ENCODE results near the gene UQCRQ. TPM values are rescaled to one million over a fixed set of nuclear protein-coding genes. Genes with fewer than 3 reads are reported as not detected.

UQCRQ gene
- total and polyA plus RNA-seq, 2 donors (not counting 1 experiment from before 2014, with no cell fraction given), result 71.1 to 90.0 TPM

DNA sequence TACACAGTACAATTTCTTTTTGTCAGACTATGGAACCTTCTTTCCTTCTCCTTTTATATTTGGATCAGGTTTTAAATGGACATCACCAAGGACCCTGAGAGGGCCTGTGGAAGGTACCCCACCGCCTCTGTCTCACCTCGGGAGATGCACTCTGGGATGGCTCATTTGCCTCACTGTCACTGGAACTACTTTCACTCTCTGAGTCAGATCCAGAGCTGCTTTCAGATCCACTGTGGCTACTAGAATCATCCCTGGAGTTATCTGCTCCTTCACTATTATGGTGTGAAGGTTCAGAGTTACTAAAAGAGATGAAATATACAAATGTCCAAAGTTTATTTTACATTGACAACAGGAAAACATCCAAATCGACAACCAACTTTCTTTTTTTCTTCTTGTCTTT lies 31.7 kb downstream of the UQCRQ start:
- Histone ChIP-seq H3K9ac (ENCODE audit: low read length) (no peak overlapping the region), H3K4me3 (ENCODE audit: control extremely low read depth in 1 of 5, extremely low read depth in 1 of 5, insufficient read depth in 1 of 5, low read depth in 2 of 5, low read length in 4 of 5) (no peak overlapping the region), H3K27me3 (replicated peaks in 1 of 4; ENCODE audit: control extremely low read depth in 1 of 4, control insufficient read depth in 3 of 4, insufficient read depth in 4 of 4, low read length in 3 of 4) (no peaks in the 10 kb centered on the region), H3K4me1 (ENCODE audit: control insufficient read depth in 2 of 2, insufficient read depth in 2 of 2, low read length in 2 of 2) (no peaks in the 10 kb centered on the region), H4K20me1 (ENCODE audit: control insufficient read depth, insufficient read depth, low read length, poor library complexity, severe bottlenecking) (no peaks in the 10 kb centered on the region), H3K36me3 (replicated peaks in 1 of 2; ENCODE audit: control extremely low read depth in 1 of 2, control insufficient read depth in 1 of 2, extremely low read depth in 1 of 2, insufficient read depth in 2 of 2, low read length in 1 of 2) (peaks cover 9 to 66% of the 10 kb centered on the region in 2 experiments), H3K79me2 (ENCODE audit: control insufficient read depth, insufficient read depth, low read length) (peaks cover 3% of the 10 kb centered on the region), H2AFZ (ENCODE audit: insufficient read depth, low read depth, low read length, poor library complexity, severe bottlenecking) (no peak overlapping the region), H3K4me2 (replicated peaks; ENCODE audit: low read depth, low read length, poor library complexity, severe bottlenecking) (no peak overlapping the region), H3K27ac (ENCODE audit: low read length in 2 of 2) (no peak overlapping the region), H3K9me3 (ENCODE audit: control extremely low read depth in 1 of 3, control insufficient read depth in 2 of 3, insufficient read depth in 1 of 3, low read length in 2 of 3) (no peaks in the 10 kb centered on the region)
- Mint-ChIP-seq H3K9me3 (ENCODE audit: insufficient read depth) (no peaks in the 10 kb centered on the region), H3K4me1 (peaks cover 3% of the 10 kb centered on the region), H3K27ac (no peak overlapping the region), H3K27me3 (no peaks in the 10 kb centered on the region), H3K4me3 (no peak overlapping the region)
- DNase-seq, result no peak
- intact Hi-C loops (cut with micrococcal nuclease), result no loop called here
- POLR2A ChIA-PET, result no interaction called here
- TF ChIP-seq CTCF (IDR thresholded peaks at IDR 0.05) (no peak), EZH2 (IDR thresholded peaks at IDR 0.05; ENCODE audit: borderline replicate concordance, insufficient read depth, low read depth, low read length, poor library complexity, severe bottlenecking) (no peak)
- no peak for ATAC-seq (ENCODE audit: low read depth)
- 86% methylated on average over 2 of the region's 3 CpGs for WGBS (ENCODE audit: insufficient coverage)
- CTCF ChIA-PET, result interaction anchor here (0.6 to 0.7 kb wide), 2 partner anchors 23 to 234 kb away, joined by 3 to 4 read pairs; no protein-coding TSS in a partner anchor

DNA sequence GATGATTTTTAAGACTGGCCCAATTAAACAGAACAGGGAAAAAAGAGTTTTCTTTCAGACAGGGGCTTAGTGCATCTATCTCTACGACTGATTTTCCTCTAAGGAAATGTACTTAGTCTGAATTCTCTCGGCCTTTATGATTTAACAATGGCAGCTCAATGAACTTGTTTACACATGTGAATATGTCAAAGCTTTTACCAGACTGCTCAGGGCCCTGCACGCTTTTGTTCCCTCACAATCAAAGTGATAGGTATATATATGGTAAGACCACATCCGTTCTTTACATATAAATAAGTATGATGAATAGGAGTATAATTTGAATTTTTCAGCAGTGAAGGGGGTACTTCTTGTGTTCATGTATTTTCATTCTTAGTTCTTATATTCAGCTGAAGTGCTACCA lies 34.6 kb downstream of the UQCRQ start:
- no peak overlapping the region for H3K9ac ChIP-seq (ENCODE audit: low read length)
- no peaks in the 10 kb centered on the region for H3K4me1 ChIP-seq (ENCODE audit: control insufficient read depth in 2 of 2, insufficient read depth in 2 of 2, low read length in 2 of 2)
- Mint-ChIP-seq H3K4me1 (peaks cover 8% of the 10 kb centered on the region), H3K4me3 (no peak overlapping the region), H3K27ac (no peak overlapping the region), H3K9me3 (ENCODE audit: insufficient read depth) (no peaks in the 10 kb centered on the region), H3K27me3 (no peaks in the 10 kb centered on the region)
- no peak for ATAC-seq (ENCODE audit: low read depth)
- H3K4me3 ChIP-seq (ENCODE audit: control extremely low read depth in 1 of 5, extremely low read depth in 1 of 5, insufficient read depth in 1 of 5, low read depth in 2 of 5, low read length in 4 of 5), result no peak overlapping the region
- H3K9me3 ChIP-seq (ENCODE audit: control extremely low read depth in 1 of 3, control insufficient read depth in 2 of 3, insufficient read depth in 1 of 3, low read length in 2 of 3), result no peaks in the 10 kb centered on the region
- WGBS (ENCODE audit: insufficient coverage), result 100% methylated on average over 2 of the region's 4 CpGs
- peaks cover 17% of the 10 kb centered on the region for H3K79me2 ChIP-seq (ENCODE audit: control insufficient read depth, insufficient read depth, low read length)
- peaks cover 15% of the 10 kb centered on the region for H4K20me1 ChIP-seq (ENCODE audit: control insufficient read depth, insufficient read depth, low read length, poor library complexity, severe bottlenecking)
- no peak overlapping the region for H3K27ac ChIP-seq (ENCODE audit: low read length in 2 of 2)
- DNase-seq, result no peak
- no peak overlapping the region for H2AFZ ChIP-seq (ENCODE audit: insufficient read depth, low read depth, low read length, poor library complexity, severe bottlenecking)
- ChIA-PET CTCF (interaction anchor here (0.9 kb wide), 1 partner anchor 18 kb away, joined by 3 read pairs; no protein-coding TSS in a partner anchor), POLR2A (no interaction called here)
- intact Hi-C loops (cut with micrococcal nuclease), result no loop called here
- H3K27me3 ChIP-seq (replicated peaks in 1 of 4; ENCODE audit: control extremely low read depth in 1 of 4, control insufficient read depth in 3 of 4, insufficient read depth in 4 of 4, low read length in 3 of 4), result no peaks in the 10 kb centered on the region
- TF ChIP-seq CTCF (IDR thresholded peaks at IDR 0.05) (no peak), EZH2 (IDR thresholded peaks at IDR 0.05; ENCODE audit: borderline replicate concordance, insufficient read depth, low read depth, low read length, poor library complexity, severe bottlenecking) (no peak)
- H3K36me3 ChIP-seq (replicated peaks in 1 of 2; ENCODE audit: control extremely low read depth in 1 of 2, control insufficient read depth in 1 of 2, extremely low read depth in 1 of 2, insufficient read depth in 2 of 2, low read length in 1 of 2), result peaks cover 0 to 52% of the 10 kb centered on the region in 2 experiments
- no peak overlapping the region for H3K4me2 ChIP-seq (replicated peaks; ENCODE audit: low read depth, low read length, poor library complexity, severe bottlenecking)
